CD14-positive monocyte (primary cell): ENCODE results near the gene VSIR. TPM values are rescaled to one million over a fixed set of nuclear protein-coding genes. Genes with fewer than 3 reads are reported as not detected.

Experiments
- DNase-seq, 3 donors: peaks; one replicate each; pipeline ENCODE4 v3.0.0-alpha.2; 2011 to 2022
- H2AFZ ChIP-seq: 2 replicates; pipeline ENCODE4 v1.6.0; 2012; ENCODE audit warnings: mild to moderate bottlenecking, low read depth, low read length, inconsistent platforms; ENCODE audit not compliant: insufficient read depth, poor library complexity, severe bottlenecking
- H3K27ac ChIP-seq, 2 donors: 1 replicate in 1 of 2; 2 replicates in 1 of 2; pipeline ENCODE4 v1.5.1; 2012 to 2013; ENCODE audit warnings: low read length in 2 of 2, control low read depth in 1 of 2, inconsistent platforms in 1 of 2, low read depth in 1 of 2, mild to moderate bottlenecking in 1 of 2
- H3K27me3 ChIP-seq, 2 donors: one replicate each; pipeline versions ENCODE4 v1.6.0 to v1.6.1; 2011 to 2013; ENCODE audit warnings: low read length in 2 of 2; ENCODE audit not compliant: control insufficient read depth in 2 of 2, insufficient read depth in 2 of 2
- H3K36me3 ChIP-seq, 2 donors: replicated peaks in 1 of 2; 1 replicate in 1 of 2; 2 replicates in 1 of 2; pipeline versions ENCODE4 v1.5.1 to v1.6.1; 2012 to 2013; ENCODE audit warnings: low read length in 2 of 2, control low read depth in 1 of 2, inconsistent platforms in 1 of 2, mild to moderate bottlenecking in 1 of 2; ENCODE audit not compliant: insufficient read depth in 2 of 2, control insufficient read depth in 1 of 2
- H3K4me1 ChIP-seq, 2 donors: 1 replicate in 1 of 2; 2 replicates in 1 of 2; pipeline versions ENCODE4 v1.5.1 to v1.6.1; 2012 to 2013; ENCODE audit warnings: low read length in 2 of 2, control low read depth in 1 of 2, inconsistent platforms in 1 of 2, mild to moderate bottlenecking in 1 of 2, moderate library complexity in 1 of 2; ENCODE audit not compliant: insufficient read depth in 2 of 2, control insufficient read depth in 1 of 2
- H3K4me2 ChIP-seq: replicated peaks from 2 replicates; pipeline ENCODE3; 2012; ENCODE audit warnings: low read length, moderate library complexity, mild to moderate bottlenecking; ENCODE audit not compliant: poor library complexity, severe bottlenecking; ENCODE audit errors: extremely low read depth
- H3K4me3 ChIP-seq, 3 experiments: fragments of 200-600 bp in 1 of 3; sonication (generic) in 1 of 3; replicated peaks in 1 of 3; 1 replicate in 2 of 3; 2 replicates in 1 of 3; pipeline ENCODE4 v1.5.1; 2011 to 2013; ENCODE audit warnings: low read length in 3 of 3, mild to moderate bottlenecking in 3 of 3, control low read depth in 2 of 3, low read depth in 2 of 3, inconsistent platforms in 1 of 3, moderate library complexity in 1 of 3
- H3K79me2 ChIP-seq: 2 replicates; pipeline ENCODE4 v1.6.0; 2012; ENCODE audit warnings: mild to moderate bottlenecking, control low read depth, inconsistent platforms, low read length, moderate library complexity; ENCODE audit not compliant: insufficient read depth
- H3K9ac ChIP-seq: 2 replicates; pipeline ENCODE4 v1.6.0; 2017; ENCODE audit warnings: low read length, mild to moderate bottlenecking; ENCODE audit not compliant: insufficient read depth, poor library complexity, severe bottlenecking
- H3K9me3 ChIP-seq, 2 donors: replicated peaks in 1 of 2; 1 replicate in 1 of 2; 2 replicates in 1 of 2; pipeline versions ENCODE4 v1.5.1 to v1.6.1; 2012 to 2013; ENCODE audit warnings: low read length in 2 of 2, control low read depth in 1 of 2; ENCODE audit not compliant: control insufficient read depth in 1 of 2, insufficient read depth in 1 of 2
- H4K20me1 ChIP-seq: 2 replicates; pipeline ENCODE4 v1.6.0; 2012; ENCODE audit warnings: mild to moderate bottlenecking, low read length, control low read depth, moderate library complexity; ENCODE audit not compliant: insufficient read depth
- H3K27ac Mint-ChIP-seq, 7 donors: one replicate each; pipeline ENCODE4 v1.8.0; 2020; ENCODE audit warnings: mild to moderate bottlenecking in 7 of 7, mixed read lengths in 7 of 7, moderate library complexity in 6 of 7, inconsistent platforms in 2 of 7
- H3K27me3 Mint-ChIP-seq, 3 donors: one replicate each; pipeline ENCODE4 v1.8.0; 2021 to 2022; ENCODE audit warnings: low read depth in 3 of 3, mild to moderate bottlenecking in 3 of 3, mixed read lengths in 3 of 3, moderate library complexity in 3 of 3, inconsistent platforms in 1 of 3
- H3K36me3 Mint-ChIP-seq, 2 donors: one replicate each; pipeline ENCODE4 v1.8.0; 2020; ENCODE audit warnings: mixed read lengths in 2 of 2, inconsistent platforms in 1 of 2, mild to moderate bottlenecking in 1 of 2
- H3K4me1 Mint-ChIP-seq: one replicate; pipeline ENCODE4 v1.8.0; 2020; ENCODE audit warnings: mild to moderate bottlenecking, mixed read lengths
- H3K4me3 Mint-ChIP-seq, 2 donors: one replicate each; pipeline ENCODE4 v1.8.0; 2020; ENCODE audit warnings: mild to moderate bottlenecking in 2 of 2, mixed read lengths in 2 of 2, moderate library complexity in 1 of 2
- H3K9me3 Mint-ChIP-seq, 7 donors: one replicate each; pipeline ENCODE4 v1.8.0; 2020 to 2022; ENCODE audit warnings: mixed read lengths in 7 of 7, mild to moderate bottlenecking in 6 of 7, moderate library complexity in 6 of 7, inconsistent platforms in 2 of 7
- WGBS: methylation state at CpG from one replicate; pipeline ENCODE4 v1.1.5; 2013; ENCODE audit warnings: missing lambda C conversion rate; ENCODE audit not compliant: insufficient coverage; 5-methylcytosine and 5-hydroxymethylcytosine counted together
- intact Hi-C, 2 donors: fragments of 100-400 bp; cut with micrococcal nuclease; formaldehyde crosslinking; loops; one replicate each; pipeline versions ENCODE4 v1.15.0 to v1.15.1; 2023
- polyA plus RNA-seq, 3 donors: library from polyadenylated mRNA; depleted of rRNA in 1 of 3; unstranded in 2 of 3; stranded (reverse) in 1 of 3; fragments of 300-500 nt in 2 of 3; fragments of >200 nt in 1 of 3; fragmentation: Illumina TruSeq in 2 of 3; gene quantifications; 1 replicate in 2 of 3; 2 replicates in 1 of 3; pipeline ENCODE4 v1.2.3, GENCODE V29; 2012 to 2021
- TF ChIP-seq, protein P1 (sequence below): fragments of 200-600 bp; IDR thresholded peaks from one replicate; pipeline ENCODE4 v1.8.0; 2022; ENCODE audit warnings: antibody characterized with exemption, mild to moderate bottlenecking

The VSIR gene
- polyA plus RNA-seq, 3 donors: 635 to 1,133 (median 801) TPM

DNA sequence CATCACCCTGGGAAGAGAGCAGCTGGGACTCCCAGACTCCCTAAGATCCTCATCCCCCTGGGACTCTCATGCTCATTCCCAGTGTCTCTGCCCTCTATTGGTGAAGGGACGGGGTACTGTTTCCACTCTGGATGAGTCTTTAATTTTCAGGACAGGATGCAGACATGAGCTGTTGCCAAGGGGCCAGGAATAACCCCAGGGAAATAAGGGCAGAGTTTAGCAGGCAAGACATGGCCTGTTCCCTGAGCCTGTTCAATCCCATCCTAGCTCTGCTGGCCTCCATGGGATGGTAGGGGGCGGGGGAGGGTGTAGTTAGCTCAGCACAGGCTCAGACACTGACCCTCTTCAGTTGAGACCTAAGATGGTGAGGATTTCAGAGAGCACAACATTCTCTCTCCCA lies 67.7 kb downstream of the VSIR start:
- H3K27ac ChIP-seq: no peak overlapping the region
- H3K4me1 ChIP-seq: peaks cover 50 to 58% of the 10 kb centered on the region in 2 donors
- no peaks in the 10 kb centered on the region for H3K27me3 ChIP-seq
- no peaks in the 10 kb centered on the region for H3K79me2 ChIP-seq
- no peak overlapping the region for H2AFZ ChIP-seq
- TF ChIP-seq, protein P1, sequence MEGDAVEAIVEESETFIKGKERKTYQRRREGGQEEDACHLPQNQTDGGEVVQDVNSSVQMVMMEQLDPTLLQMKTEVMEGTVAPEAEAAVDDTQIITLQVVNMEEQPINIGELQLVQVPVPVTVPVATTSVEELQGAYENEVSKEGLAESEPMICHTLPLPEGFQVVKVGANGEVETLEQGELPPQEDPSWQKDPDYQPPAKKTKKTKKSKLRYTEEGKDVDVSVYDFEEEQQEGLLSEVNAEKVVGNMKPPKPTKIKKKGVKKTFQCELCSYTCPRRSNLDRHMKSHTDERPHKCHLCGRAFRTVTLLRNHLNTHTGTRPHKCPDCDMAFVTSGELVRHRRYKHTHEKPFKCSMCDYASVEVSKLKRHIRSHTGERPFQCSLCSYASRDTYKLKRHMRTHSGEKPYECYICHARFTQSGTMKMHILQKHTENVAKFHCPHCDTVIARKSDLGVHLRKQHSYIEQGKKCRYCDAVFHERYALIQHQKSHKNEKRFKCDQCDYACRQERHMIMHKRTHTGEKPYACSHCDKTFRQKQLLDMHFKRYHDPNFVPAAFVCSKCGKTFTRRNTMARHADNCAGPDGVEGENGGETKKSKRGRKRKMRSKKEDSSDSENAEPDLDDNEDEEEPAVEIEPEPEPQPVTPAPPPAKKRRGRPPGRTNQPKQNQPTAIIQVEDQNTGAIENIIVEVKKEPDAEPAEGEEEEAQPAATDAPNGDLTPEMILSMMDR: no peak
- H4K20me1 ChIP-seq: no peaks in the 10 kb centered on the region
- H3K9me3 Mint-ChIP-seq: peaks cover 0 to 2% (median 0%) of the 10 kb centered on the region in 7 donors
- H3K27ac Mint-ChIP-seq: no peak overlapping the region
- no peak overlapping the region for H3K4me3 ChIP-seq
- no peak for DNase-seq
- H3K4me3 Mint-ChIP-seq: no peak overlapping the region
- peaks cover 0 to 1% (median 0%) of the 10 kb centered on the region in 3 donors for H3K27me3 Mint-ChIP-seq
- no peaks in the 10 kb centered on the region for H3K36me3 ChIP-seq
- intact Hi-C loops: loop anchor here in 1 of 2 donors (5.0 kb wide), 1 partner anchor 313 kb away; no protein-coding TSS in a partner anchor
- peaks cover 60% of the 10 kb centered on the region for H3K4me1 Mint-ChIP-seq
- H3K9me3 ChIP-seq: no peaks in the 10 kb centered on the region
- no CpG with 5 or more reads among the region's 2 CpGs for WGBS
- H3K9ac ChIP-seq: no peak overlapping the region
- H3K36me3 Mint-ChIP-seq: peaks cover 20 to 24% of the 10 kb centered on the region in 2 donors
- H3K4me2 ChIP-seq: no peak overlapping the region

DNA sequence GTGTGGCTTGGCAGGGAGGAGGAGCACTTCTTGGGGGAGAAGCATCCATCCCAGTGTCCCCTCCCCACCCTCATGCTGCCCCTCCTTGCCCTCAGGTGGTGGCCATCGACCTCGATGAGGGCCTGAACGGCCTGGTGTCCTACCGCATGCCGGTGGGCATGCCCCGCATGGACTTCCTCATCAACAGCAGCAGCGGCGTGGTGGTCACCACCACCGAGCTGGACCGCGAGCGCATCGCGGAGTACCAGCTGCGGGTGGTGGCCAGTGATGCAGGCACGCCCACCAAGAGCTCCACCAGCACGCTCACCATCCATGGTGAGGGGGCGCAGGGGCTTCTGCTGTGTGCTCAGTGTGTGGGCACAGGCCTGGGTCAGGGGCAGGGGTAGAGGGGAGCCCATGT lies 68.5 kb downstream of the VSIR start:
- Histone ChIP-seq H2AFZ (no peak overlapping the region), H3K4me1 (peaks cover 51 to 59% of the 10 kb centered on the region in 2 donors), H3K27ac (no peak overlapping the region), H3K4me2 (no peak overlapping the region), H3K9me3 (no peaks in the 10 kb centered on the region), H3K79me2 (no peaks in the 10 kb centered on the region), H3K36me3 (no peaks in the 10 kb centered on the region), H4K20me1 (no peaks in the 10 kb centered on the region), H3K4me3 (no peak overlapping the region), H3K27me3 (no peaks in the 10 kb centered on the region), H3K9ac (no peak overlapping the region)
- Mint-ChIP-seq H3K27me3 (peaks cover 0 to 1% (median 0%) of the 10 kb centered on the region in 3 donors), H3K27ac (no peak overlapping the region), H3K36me3 (peaks cover 17 to 21% of the 10 kb centered on the region in 2 donors), H3K9me3 (peaks cover 0 to 2% (median 0%) of the 10 kb centered on the region in 7 donors), H3K4me1 (peaks cover 60% of the 10 kb centered on the region), H3K4me3 (no peak overlapping the region)
- 91% methylated on average over 18 of the region's 18 CpGs for WGBS
- no peak for DNase-seq
- intact Hi-C loops: loop anchor here (5.0 kb wide), 3 partner anchors 313 to 393 kb away; no protein-coding TSS in a partner anchor
- TF ChIP-seq, protein P1: no peak
